SK-N-MC (cell line): ENCODE results near the gene GUCA1C.

ENCODE experiments used
- DNase-seq: peaks from one replicate; pipeline ENCODE4 v3.0.0-alpha.2; 2011; ENCODE audit warnings: low read depth, low spot score
- H3K27ac ChIP-seq: fragments of 200-600 bp; sonication (generic); 2 replicates; pipeline ENCODE4 v1.5.1; 2016; ENCODE audit warnings: mixed run types
- H3K36me3 ChIP-seq: fragments of 200-600 bp; sonication (generic); 2 replicates; pipeline ENCODE4 v1.6.1; 2017; ENCODE audit warnings: antibody characterized with exemption, low read length, mixed read lengths; ENCODE audit not compliant: insufficient read depth
- H3K4me3 ChIP-seq: fragments of 200-600 bp; sonication (generic); 2 replicates; pipeline ENCODE4 v1.5.1; 2016
- H3K9ac ChIP-seq: fragments of 200-600 bp; sonication (generic); 2 replicates; pipeline ENCODE4 v1.8.0; 2017; ENCODE audit warnings: mixed run types, mixed read lengths; ENCODE audit not compliant: insufficient read length
- H3K9me3 ChIP-seq: fragments of 200-600 bp; sonication (generic); 2 replicates; pipeline ENCODE4 v1.6.1; 2017; ENCODE audit warnings: low read depth, mild to moderate bottlenecking, antibody characterized with exemption, low read length, moderate library complexity, mixed read lengths
- EZH2 ChIP-seq: fragments of 200-600 bp; sonication (generic); IDR thresholded peaks from one replicate; pipeline ENCODE4 v1.6.1; 2017; ENCODE audit warnings: antibody characterized with exemption
- FOXP2 ChIP-seq: optimal IDR thresholded peaks from 2 replicates; pipeline ENCODE3; 2011; ENCODE audit warnings: mild to moderate bottlenecking, moderate library complexity; ENCODE audit not compliant: insufficient read depth; ENCODE audit errors: extremely low read length, control extremely low read depth
- POLR2AphosphoS5 ChIP-seq: IDR thresholded peaks from 2 replicates; pipeline ENCODE4 v1.6.1; 2012; ENCODE audit warnings: mild to moderate bottlenecking, low read depth, low read length, borderline replicate concordance

Gene GUCA1C

GRCh38 chr3:108918866-108919265 lies 34.8 kb downstream of the GUCA1C start:
- no peak for DNase-seq
- Histone ChIP-seq H3K9me3 (no peaks in the 10 kb centered on the region), H3K4me3 (no peak overlapping the region), H3K9ac (no peak overlapping the region), H3K27ac (no peak overlapping the region), H3K36me3 (no peaks in the 10 kb centered on the region)
- TF ChIP-seq EZH2, result no peak
- no peak for TF ChIP-seq POLR2AphosphoS5
- no peak for TF ChIP-seq FOXP2

- Histone ChIP-seq H3K27ac (no peak overlapping the region), H3K9me3 (no peaks in the 10 kb centered on the region), H3K36me3 (no peaks in the 10 kb centered on the region), H3K4me3 (no peak overlapping the region), H3K9ac (no peak overlapping the region)
- DNase-seq, result peak; percentile 18
- TF ChIP-seq FOXP2 (no peak), POLR2AphosphoS5 (no peak), EZH2 (no peak)
Observed at GRCh38 chr3:108914774-108915641, 38.7 kb downstream of the GUCA1C start.

GRCh38 chr3:108909799-108910198 lies 43.9 kb downstream of the GUCA1C start:
- H3K36me3 ChIP-seq, result no peaks in the 10 kb centered on the region
- no peak for DNase-seq
- no peaks in the 10 kb centered on the region for H3K9me3 ChIP-seq
- no peak for TF ChIP-seq EZH2
- TF ChIP-seq POLR2AphosphoS5, result no peak
- no peak for TF ChIP-seq FOXP2
- no peak overlapping the region for H3K9ac ChIP-seq
- no peak overlapping the region for H3K4me3 ChIP-seq
- H3K27ac ChIP-seq, result no peak overlapping the region

- no peak for DNase-seq
- H3K9ac ChIP-seq, result no peak overlapping the region
- H3K27ac ChIP-seq, result no peak overlapping the region
- no peaks in the 10 kb centered on the region for H3K9me3 ChIP-seq
- no peaks in the 10 kb centered on the region for H3K36me3 ChIP-seq
- TF ChIP-seq FOXP2 (no peak), EZH2 (no peak), POLR2AphosphoS5 (no peak)
- no peak overlapping the region for H3K4me3 ChIP-seq
Observed at GRCh38 chr3:108907194-108907593, 46.5 kb downstream of the GUCA1C start.

- Histone ChIP-seq H3K9ac (no peak overlapping the region), H3K27ac (no peak overlapping the region), H3K9me3 (no peaks in the 10 kb centered on the region), H3K36me3 (no peaks in the 10 kb centered on the region), H3K4me3 (no peak overlapping the region)
- no peak for DNase-seq
- TF ChIP-seq POLR2AphosphoS5, result no peak
- TF ChIP-seq EZH2, result no peak
- no peak for TF ChIP-seq FOXP2
Observed at GRCh38 chr3:108899530-108899929, 54.1 kb downstream of the GUCA1C start.

- Histone ChIP-seq H3K9me3 (no peaks in the 10 kb centered on the region), H3K9ac (no peak overlapping the region), H3K27ac (no peak overlapping the region), H3K36me3 (no peaks in the 10 kb centered on the region), H3K4me3 (no peak overlapping the region)
- TF ChIP-seq EZH2, result no peak
- no peak for TF ChIP-seq POLR2AphosphoS5
- TF ChIP-seq FOXP2, result no peak
- DNase-seq, result no peak
Observed at GRCh38 chr3:108897883-108898282, 55.8 kb downstream of the GUCA1C start.

- Histone ChIP-seq H3K9ac (no peak overlapping the region), H3K36me3 (no peaks in the 10 kb centered on the region), H3K27ac (no peak overlapping the region), H3K9me3 (no peaks in the 10 kb centered on the region), H3K4me3 (no peak overlapping the region)
- no peak for DNase-seq
- no peak for TF ChIP-seq POLR2AphosphoS5
- no peak for TF ChIP-seq FOXP2
- TF ChIP-seq EZH2, result no peak
Observed at GRCh38 chr3:108894981-108895380, 58.7 kb downstream of the GUCA1C start.

- H3K4me3 ChIP-seq, result no peak overlapping the region
- no peak overlapping the region for H3K9ac ChIP-seq
- no peaks in the 10 kb centered on the region for H3K9me3 ChIP-seq
- TF ChIP-seq FOXP2 (no peak), POLR2AphosphoS5 (no peak), EZH2 (no peak)
- no peak for DNase-seq
- H3K36me3 ChIP-seq, result no peaks in the 10 kb centered on the region
- no peak overlapping the region for H3K27ac ChIP-seq
Observed at GRCh38 chr3:108891833-108892232, 61.8 kb downstream of the GUCA1C start.
